ENCODE results near the gene SMYD2. TPM values are rescaled to one million over a fixed set of nuclear protein-coding genes. Genes with fewer than 3 reads are reported as not detected.

Gene SMYD2
- polyA plus RNA-seq, 4 donors, result 42.5 to 45.5 (median 43.9) TPM

DNA sequence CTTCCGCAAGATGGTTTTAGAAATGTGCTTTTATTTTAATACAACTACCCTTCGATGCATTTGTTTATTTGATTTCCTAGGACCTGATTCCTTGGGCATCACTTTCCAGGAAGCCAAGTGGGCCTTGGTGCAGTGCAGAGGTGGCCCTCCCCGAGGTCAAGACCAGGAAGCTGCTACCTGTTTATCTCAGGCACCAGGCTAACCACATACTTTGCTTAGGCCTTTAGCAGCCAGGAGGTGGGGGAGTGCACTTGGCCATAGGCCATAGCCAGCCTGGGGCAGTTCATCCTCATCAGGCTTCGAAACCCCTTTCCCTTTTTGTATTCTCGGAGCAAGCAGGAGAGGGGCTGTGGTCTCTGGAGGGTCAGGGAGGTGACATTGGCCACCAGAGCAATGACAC, 45.4 kb downstream of the SMYD2 start:
- no peak for DNase-seq (ENCODE audit: low read depth in 4 of 4, low spot score in 3 of 4)

DNA sequence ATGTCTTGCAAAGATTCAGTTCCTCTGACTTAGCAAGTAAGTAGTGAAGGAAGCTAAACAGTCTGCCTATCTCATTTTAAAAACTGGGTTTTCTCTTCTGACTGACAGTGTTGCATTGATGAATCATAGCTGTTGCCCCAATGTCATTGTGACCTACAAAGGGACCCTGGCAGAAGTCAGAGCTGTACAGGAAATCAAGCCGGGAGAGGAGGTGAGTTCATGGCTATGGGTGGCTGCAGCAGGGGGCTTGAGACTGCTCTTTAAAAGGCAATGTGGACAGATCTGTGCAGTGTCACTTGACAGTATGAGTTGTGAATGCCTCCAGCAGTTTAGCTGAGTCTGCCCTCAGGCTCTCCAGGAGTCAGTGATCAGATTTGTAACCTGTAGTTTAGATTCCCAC, 46.6 kb downstream of the SMYD2 start:
- DNase-seq (ENCODE audit: low read depth in 4 of 4, low spot score in 3 of 4), result no peak

DNA sequence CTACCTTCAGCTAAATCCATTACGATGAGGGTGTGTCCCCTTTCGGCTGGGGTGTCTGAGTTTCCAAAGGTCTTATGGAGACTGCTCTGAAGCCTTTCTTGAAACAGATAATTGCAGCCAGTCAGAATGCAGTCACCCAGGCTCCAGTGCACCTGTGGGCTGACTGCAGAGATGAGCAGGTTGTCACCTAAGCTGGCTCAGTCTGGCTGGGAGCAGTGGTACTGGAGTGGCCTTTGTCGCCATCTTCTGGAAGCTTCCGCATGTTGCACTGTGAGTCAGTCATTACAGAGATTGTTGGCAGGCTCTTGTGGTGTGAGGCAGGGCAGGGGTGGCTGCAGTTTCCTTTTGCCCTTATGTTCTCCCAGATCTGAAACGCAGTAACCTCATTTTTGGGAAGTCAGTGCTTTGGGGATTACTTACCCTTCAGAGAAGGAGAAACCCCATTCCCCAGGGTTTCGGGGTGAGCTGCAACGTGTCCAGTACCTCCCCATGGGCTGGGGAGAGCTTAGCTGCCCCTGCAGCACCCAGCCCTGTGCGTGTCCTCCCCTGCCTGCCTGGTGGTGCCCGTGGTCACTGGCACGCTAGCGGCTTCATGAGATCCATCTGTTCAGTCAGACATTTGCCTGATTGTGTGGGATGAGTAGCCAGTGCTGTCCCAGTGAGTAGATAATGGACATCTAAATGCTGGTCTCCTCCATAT, 48.0 kb downstream of the SMYD2 start:
- DNase-seq (ENCODE audit: low read depth in 4 of 4, low spot score in 3 of 4), result peak; percentile 58 to 73 (median 69)

DNA sequence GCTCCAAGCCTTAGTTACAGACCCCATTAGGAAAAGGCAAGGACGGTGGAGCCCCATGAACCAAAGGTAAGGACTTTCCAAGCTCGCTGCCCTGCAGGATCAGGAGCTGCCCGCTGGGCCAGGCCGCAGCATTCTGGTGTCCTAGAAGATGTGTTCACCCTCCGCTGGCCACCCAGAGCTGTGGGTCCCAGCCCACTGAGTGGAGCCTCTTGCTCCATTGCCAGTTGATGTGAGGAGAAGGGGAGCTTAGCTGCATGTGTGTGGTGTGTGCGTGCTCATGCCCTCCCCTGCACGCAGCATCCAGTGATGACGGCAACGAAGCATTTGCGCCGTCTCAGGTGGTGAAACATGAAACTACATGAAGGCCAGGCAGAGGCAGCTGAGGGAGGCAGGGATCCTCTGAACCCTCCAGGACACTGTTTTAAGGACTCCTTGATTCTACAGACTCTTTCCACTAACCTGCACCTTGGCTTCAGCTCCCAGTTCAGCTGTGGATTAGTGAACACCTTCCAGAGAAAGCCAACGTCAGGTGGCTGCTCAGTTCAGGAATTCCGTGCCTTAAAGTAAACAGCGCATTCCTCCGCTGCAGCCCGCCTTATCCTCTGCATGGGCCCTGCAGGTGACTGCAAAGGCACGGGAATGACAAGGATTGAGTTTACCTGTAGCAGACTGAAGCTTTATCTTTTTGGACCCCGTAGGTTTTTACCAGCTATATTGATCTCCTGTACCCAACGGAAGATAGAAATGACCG, 48.7 kb downstream of the SMYD2 start:
- no peak for DNase-seq (ENCODE audit: low read depth in 4 of 4, low spot score in 3 of 4)

DNA sequence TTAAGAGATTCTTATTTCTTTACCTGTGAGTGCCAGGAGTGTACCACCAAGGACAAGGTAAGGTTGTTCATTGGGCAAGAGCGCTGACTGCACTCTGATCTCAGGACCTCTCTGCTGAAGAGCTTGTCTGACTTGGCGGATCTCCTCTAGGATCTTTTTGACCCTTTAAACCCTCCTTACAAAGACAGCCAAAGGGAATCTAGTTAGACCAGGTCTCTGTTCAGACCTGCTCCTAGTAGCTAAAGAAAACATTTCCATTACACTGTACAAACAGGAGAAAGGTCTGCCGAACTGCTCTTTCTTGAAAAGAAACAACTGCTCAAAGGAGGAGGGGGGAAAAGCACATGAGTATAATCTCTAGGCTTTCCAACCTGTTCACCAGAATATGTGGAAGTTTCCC, 49.3 kb downstream of the SMYD2 start:
- DNase-seq (ENCODE audit: low read depth in 4 of 4, low spot score in 3 of 4), result no peak

DNA sequence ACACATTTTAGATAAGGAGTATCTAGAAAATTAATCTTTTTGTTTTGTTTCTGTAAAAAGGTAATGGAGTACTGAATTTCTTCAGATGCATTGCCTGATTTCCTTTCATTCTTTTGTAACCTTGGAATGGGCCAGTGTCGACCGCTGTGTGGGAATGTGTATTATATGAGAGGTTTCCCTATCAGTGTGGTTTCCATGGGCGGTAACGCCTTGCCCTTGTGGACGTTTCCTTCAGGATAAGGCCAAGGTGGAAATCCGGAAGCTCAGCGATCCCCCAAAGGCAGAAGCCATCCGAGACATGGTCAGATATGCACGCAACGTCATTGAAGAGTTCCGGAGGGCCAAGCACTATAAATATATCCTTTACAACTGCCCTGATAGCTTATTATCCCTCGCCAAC, 49.8 kb downstream of the SMYD2 start:
- DNase-seq (ENCODE audit: low read depth in 4 of 4, low spot score in 3 of 4), result no peak

DNA sequence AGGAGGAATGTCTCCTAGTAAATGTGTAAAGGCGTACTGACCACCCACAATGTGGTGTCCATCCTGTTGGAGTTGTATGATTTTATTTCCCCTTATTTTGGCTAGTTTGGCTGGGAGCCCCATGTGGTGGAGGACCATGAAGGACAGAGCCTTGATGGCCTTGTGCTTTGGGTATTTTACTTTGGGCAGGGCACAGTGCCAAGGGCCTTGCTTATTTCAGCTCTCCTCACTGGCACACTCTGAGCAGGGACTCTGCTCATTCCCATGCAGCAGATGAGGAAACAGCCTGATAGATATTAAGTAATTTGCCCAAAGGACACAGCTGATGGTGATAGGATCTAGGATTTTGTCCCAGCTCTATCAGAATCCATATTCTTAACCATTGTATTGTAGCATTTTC, 50.2 kb downstream of the SMYD2 start:
- no peak for DNase-seq (ENCODE audit: low read depth in 4 of 4, low spot score in 3 of 4)

DNA sequence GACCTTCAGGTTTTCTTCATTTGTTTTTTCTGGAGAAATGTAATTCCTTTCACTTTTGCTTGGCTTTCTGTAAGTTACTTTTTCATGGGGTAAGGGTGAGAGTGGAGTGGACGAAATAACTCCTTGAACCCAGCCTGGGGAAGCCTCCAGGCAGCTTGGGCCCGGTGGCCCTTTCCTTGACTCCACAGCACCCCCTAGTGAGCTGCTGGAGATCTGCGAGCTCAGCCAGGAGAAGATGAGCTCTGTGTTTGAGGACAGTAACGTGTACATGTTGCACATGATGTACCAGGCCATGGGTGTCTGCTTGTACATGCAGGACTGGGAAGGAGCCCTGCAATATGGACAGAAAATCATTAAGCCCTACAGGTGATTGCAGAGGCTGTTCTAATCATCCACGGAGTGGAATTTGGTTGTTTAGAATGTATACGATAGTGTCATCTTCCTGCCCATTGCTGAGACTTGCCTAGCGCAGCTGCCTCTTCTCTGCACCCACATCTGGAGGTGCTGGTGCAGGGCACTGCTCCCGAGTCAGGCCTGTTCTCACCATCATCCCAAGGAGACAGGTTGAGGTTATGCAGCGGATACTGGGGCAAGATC, 51.0 kb downstream of the SMYD2 start:
- no peak for DNase-seq (ENCODE audit: low read depth in 4 of 4, low spot score in 3 of 4)

DNA sequence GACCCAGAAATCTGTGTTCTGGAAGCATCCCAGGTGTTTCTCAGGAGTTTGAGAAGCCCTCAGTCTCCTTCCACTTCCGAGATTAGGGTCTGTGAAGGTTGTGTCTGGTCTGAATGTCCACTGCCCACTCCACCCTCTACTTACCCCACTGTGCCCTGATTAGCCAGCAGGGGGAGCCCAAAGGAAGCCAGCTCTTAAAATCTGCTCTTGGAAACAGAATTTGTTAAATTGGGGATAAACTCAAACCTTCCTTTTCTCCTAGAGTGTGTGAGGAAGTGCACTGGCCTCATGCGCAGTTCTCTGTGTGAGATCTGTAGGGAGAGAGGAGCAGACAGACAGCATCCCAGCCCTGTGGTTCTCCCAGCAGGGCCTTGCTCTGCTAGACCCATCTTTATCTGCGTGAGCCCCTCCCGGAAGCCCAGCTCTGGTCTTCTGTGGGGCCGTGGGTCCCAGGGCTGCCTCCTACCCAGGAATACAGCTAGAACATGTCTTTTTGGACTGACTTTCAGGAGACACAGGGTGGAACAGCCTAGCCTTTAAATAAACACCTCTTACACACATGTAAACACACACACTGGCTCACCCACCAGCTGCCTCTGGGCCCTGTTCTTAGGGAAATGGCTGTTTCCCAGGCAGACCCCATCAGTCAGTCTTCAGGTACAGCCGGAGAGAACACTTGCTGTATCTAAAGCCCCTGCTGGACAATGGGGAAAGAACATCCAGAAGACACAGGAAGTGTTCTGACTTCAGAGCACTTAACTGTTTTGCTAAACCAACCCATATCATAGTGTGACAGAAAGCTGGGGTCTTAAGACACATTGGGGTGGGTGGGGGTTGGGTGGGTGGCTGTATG, 52.2 kb downstream of the SMYD2 start:
- DNase-seq (ENCODE audit: low read depth in 4 of 4, low spot score in 3 of 4), result peak in 1 of 4 donors; percentile 29

DNA sequence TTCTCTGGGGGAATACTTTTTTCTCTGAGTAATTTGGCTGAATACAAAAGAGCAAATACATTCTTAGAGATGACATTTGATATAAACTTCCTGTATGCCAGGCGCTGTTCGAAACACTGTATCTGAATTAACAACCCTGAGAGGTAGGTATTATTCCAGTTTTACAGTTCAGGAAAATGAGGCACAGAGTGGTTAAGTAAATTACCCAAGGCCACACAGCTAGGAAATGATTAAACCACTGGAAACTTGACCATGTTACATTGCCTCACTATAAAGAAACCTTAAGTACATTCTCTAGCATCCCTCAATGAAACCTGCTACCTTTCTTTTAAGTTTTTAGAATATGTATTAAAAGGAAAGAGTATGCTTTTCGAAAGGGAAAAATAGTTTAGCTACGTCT, 54.6 kb downstream of the SMYD2 start:
- DNase-seq (ENCODE audit: low read depth in 4 of 4, low spot score in 3 of 4), result no peak

DNA sequence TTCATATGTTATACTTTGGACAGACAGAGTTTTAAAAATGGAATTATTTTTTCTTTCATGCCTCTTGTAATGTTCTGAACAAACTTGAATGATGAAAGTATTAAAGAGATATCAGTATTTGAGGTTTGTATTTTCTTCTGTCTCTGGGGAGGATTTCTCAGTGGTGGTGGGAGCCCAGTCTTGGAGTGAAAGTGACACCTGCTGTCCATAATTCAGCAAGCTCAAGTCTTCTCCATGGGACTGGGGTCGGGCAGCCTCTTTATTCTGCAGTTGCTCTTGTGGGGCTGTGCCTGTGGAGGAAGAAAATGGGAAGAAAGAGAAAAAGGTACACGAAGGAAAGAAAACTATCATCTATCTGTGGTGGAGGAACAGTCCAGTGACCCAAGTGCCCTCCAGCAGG, 56.1 kb downstream of the SMYD2 start:
- DNase-seq (ENCODE audit: low read depth in 4 of 4, low spot score in 3 of 4), result no peak

DNA sequence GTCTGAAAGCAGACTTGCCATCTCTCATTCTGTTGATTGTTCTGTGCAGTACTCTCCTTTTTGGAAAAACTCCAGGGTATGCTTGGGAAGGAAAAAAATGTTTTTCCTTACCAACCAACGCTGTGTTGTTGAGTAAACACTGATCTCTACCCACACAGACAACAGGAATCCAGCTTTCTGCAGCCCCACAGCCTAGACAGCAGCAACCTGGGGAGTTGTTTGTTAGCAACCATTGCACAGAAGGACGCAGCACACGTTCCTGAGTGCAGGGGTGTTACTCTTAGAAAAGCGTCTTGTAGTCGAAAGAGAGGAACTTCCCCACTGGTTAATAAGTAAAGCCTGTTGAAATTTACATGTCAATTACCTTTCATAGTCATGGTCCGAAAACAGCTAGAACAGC, 56.6 kb downstream of the SMYD2 start:
- no peak for DNase-seq (ENCODE audit: low read depth in 4 of 4, low spot score in 3 of 4)

DNA sequence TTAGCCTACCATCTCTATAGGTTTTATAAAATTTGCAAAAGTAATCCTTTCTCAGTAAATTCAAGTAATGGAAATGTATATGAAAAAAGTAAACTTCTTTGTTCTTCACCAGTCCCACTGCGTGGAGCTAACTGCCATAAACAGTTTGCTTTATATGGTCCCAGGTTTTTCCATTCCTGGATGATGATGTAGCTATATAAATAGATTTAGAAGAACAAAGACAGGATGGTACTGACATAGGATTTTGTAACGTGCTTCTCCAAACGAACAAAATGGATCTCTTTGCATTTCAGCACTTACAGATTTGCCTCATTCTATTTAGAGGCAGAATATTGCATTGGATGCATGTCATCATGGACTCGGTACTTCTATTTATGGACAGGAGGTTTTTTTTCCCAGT, 57.3 kb downstream of the SMYD2 start:
- no peak for DNase-seq (ENCODE audit: low read depth in 4 of 4, low spot score in 3 of 4)

DNA sequence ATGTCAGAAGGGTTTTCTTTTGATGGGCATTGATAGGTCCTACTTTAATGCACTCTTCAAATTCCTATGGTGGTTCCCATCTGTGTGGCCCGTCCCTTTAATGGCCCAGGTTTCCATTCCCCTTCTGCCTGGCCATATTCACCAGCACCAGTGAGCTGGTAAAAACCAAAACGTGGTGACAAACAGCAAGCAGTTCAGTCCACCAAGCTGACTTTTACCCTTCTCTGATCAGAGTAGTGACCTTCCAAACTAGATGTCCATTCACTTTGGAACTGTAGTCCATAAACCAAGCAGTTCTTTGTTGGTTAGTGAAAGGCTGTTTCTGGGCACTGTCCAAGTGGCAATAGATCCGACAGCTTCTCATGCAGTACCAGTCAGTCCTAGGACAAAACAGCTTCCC, 60.5 kb downstream of the SMYD2 start:
- no peak for DNase-seq (ENCODE audit: low read depth in 4 of 4, low spot score in 3 of 4)

DNA sequence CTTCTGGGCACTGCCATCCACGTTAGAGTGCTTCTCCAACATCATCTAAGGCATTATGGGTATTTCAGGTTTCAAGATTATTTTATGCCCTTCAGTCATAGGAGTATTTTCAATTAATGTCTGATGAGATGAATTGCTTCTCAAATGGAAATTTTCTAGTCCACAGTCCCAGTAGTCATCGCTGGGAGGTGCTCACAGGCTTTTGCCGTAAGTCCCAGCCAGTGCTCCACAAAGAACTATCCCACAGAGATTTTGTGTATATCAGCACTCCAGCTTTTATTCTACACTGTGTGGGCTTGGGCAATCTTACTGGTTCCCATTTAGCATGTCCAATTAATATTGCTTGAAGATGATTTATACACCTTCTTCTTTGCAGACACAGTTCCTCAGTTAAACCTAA, 61.0 kb downstream of the SMYD2 start:
- no peak for DNase-seq (ENCODE audit: low read depth in 4 of 4, low spot score in 3 of 4)

DNA sequence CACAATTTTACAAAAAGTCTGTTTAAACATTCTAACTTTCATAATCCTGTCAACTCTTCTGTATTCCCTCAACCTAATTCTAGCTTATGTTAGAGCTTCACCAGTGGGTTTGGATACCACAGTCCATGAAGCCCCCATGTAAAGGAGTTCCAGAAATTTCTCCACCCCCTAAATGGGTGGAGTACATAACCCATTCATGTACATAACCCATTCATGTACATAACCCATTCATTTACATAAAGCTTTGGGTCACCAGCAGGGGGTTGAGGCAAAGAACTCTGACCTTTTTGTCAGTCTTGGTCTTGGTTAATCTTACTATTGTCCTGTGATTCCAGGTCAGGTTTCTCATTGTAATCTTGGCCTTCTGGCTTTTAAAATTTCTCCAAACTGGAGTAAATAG, 61.6 kb downstream of the SMYD2 start:
- DNase-seq (ENCODE audit: low read depth in 4 of 4, low spot score in 3 of 4), result no peak

DNA sequence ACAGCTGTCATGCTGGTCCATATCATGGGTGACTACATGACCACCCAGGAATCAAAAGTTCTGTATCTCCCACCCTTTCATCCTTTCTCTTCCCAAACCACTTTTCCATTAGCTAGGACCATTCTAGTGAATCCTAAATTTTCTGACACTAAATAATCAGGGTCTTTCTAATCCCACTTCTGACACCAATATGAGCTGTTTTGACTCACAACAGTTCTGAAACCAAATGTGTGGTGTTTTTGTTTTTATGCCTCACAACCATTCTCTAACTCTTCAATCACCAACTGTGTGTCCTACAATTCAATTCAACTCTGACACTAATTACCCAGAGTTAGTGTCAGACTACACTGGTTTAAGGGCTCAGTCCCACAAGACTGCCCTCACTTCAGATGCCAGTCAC, 63.9 kb downstream of the SMYD2 start:
- no peak for DNase-seq (ENCODE audit: low read depth in 4 of 4, low spot score in 3 of 4)

DNA sequence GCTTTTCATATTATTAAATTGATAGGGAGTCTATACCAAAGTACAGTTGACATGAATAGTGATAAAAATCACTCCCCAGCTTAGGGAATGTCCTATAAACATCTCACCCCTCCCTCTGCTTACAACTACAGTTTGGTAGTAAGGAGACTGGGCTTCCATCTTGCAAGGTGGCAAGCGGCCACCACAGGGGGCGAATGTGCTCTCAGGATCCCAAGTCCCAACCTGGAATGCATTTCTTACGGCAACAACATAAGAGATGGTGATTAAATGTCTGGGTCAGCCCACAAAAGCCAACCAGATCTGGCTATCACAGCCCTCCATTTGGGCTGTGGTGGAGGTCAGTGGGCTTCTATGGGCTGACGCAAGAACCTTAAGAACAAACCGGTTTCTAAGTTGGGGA, 68.0 kb downstream of the SMYD2 start:
- DNase-seq (ENCODE audit: low read depth in 4 of 4, low spot score in 3 of 4), result no peak

DNA sequence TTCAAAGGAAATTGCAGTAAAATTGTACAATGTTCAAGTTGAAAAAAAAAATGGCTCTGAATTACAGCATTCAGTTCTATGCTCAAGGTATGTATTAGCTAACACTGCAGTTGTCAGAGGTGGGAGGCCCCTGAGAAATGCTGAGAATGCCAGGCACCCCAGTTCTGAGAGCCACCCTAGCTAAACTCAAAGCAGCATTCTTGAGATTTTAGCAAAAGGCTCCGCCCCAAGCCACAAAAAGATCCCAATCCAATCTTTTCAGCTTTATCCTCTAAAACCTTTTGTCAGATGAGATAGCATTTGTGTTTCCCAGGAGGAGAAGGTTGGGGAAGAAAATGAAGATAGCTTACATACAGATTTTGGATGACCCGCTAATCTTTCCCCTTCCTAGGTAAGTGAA, 68.8 kb downstream of the SMYD2 start:
- no peak for DNase-seq (ENCODE audit: low read depth in 4 of 4, low spot score in 3 of 4)

DNA sequence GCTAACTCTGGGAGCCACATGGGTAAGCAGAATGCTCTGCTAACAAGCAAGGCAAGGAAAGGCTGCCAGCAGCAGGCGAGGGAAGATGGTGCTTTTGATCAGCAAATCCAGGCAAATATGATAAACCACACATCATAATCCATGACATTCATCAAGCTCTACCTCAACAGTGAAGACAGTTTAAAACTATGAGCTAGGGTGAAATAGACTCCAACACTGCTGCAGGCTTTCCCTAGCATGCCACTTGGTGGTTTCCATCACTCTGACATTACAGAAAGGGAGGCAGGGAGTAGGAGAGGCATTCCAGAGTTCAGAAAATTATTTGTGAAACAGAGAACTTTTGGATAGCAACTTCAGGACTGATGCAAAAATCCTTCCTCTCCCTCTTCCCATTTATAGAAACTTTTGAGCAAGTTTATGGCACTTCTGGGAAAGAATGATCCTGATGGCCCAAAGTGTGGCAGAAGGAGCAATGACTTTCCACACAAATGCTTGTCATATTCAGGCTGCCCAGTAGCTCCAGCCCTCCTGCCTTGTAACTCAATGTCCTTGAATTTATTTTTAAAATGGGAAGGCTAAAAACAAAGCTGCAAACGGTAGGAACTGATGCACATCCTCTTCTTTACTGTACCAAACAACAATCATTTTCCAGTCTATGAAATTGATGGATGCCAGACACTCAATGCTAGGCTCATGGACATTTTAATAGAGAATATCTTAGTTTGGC, 70.8 kb downstream of the SMYD2 start:
- DNase-seq (ENCODE audit: low read depth in 4 of 4, low spot score in 3 of 4), result no peak

All from right renal pelvis (tissue), 4 donors.